ENCODE data around the gene SPATA22. TPM values are rescaled to one million over a fixed set of nuclear protein-coding genes. Genes with fewer than 3 reads are reported as not detected.
"Not testable (repeated sequence)": the region's sequence is repeated elsewhere in the genome, so short reads cannot be mapped to it uniquely, and the experiment has no call there.

The SPATA22 gene
- polyA plus RNA-seq, 4 donors, result 0.39 to 0.82 (median 0.51) TPM

- DNase-seq (ENCODE audit: low read depth in 4 of 4, low spot score in 3 of 4), result no peak
These were observed 3.6 kb upstream of the SPATA22 start for GRCh38 chr17:3475251-3475685.

- peak in 2 of 4 donors; percentile 27 to 43 for DNase-seq (ENCODE audit: low read depth in 4 of 4, low spot score in 3 of 4)
These were observed 2.6 kb upstream of the SPATA22 start for GRCh38 chr17:3474212-3474611.

GRCh38 chr17:3472137-3472536, 518 bp upstream of the SPATA22 start:
- no peak for DNase-seq (ENCODE audit: low read depth in 4 of 4, low spot score in 3 of 4)

GRCh38 chr17:3469529-3469928, 2.1 kb downstream of the SPATA22 start:
- no peak for DNase-seq (ENCODE audit: low read depth in 4 of 4, low spot score in 3 of 4)

DNA sequence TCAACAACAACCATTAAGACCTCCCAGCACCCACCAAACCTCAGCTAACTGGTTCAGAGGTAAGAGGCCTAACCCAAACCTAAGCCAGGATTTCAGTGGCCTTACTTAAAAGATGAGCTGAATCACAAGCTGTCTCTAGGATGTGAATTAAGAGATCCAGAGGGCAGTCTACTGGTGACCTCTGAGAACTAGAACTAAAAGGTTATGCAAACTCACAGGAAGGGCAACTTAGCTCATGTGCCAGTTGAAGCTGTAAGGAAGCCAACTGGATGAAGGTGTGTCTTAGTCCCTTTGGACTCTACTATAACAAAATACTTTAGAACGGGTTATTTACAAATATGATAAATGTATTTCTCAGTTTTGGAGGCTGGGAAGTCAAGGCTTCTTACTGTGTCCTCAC, 5.3 kb downstream of the SPATA22 start:
- DNase-seq (ENCODE audit: low read depth in 4 of 4, low spot score in 3 of 4), result not testable (repeated sequence)

DNA sequence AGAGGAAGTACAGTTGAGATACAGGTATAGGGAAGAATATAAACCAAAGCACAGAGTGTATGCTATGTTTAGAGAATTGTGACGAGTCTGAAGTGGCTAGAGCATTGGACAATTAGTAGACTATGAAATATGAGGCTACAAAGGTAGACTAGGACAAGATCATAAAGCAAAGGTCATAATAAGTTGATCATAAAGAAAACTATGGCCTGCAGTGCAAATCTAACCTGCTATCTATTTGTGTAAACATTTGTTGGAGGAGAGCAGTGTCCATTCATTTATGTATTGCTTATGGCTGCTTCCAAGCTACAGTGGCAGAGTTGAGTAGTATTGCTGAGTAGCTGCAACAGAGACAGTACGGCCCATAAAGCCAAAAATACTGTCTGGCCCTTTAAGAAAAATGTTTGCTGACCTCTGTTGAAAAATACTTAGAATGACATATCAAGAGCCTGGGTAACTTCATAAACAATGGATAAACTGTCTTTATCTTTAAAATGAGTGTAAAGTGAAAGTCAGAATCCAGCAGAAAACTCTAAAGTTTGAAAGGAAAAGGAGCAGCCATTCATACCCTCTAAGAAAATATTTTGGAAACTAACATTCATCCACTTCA, 23.5 kb downstream of the SPATA22 start:
- DNase-seq (ENCODE audit: low read depth in 4 of 4, low spot score in 3 of 4), result no peak

DNA sequence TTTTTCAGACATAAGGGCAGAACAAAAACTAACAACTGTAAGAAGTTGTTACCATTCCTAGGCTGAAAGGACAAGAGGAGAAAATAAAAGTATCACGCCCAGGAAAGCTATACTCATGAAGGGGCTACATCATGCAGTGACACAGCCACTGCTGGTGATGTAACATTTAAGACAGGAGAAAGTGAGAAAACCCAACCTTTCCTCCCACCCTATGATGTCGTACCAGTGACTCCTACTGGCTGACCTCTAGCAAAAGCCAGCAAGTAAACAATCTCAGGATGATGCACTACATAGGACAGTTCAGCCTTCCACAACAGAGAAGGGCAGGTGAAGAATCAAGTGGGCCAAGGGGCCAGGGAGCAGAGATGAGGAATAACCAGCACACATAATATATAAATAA, 24.0 kb downstream of the SPATA22 start:
- no peak for DNase-seq (ENCODE audit: low read depth in 4 of 4, low spot score in 3 of 4)

DNA sequence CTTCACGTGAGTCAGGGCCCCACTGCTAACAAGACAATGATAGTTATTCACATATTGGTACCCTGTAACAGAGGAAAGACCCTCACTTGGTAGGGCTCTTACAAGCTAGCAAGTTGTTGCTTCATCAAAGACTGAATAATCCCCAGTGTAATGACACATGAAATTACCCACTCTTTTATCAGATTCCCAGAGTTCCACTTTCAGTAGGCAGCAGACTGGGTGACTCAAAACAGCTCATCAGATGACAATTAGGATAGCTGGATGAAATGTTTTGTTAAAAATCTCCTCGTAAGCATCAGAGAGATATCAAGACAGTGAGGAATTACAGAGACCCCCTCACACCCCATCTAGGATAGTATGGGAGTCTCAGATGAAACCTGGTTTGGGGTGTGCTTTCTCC, 31.2 kb downstream of the SPATA22 start:
- no peak for DNase-seq (ENCODE audit: low read depth in 4 of 4, low spot score in 3 of 4)

- no peak for DNase-seq (ENCODE audit: low read depth in 4 of 4, low spot score in 3 of 4)
These were observed 33.3 kb downstream of the SPATA22 start for GRCh38 chr17:3438368-3438767.

GRCh38 chr17:3433741-3434140, 37.9 kb downstream of the SPATA22 start, which contains the start of gene OR1E2:
TSS of gene OR1E2 (minus strand) at chr17:3433841. CDS start at chr17:3433841, 0 bp downstream.
- no peak for DNase-seq (ENCODE audit: low read depth in 4 of 4, low spot score in 3 of 4)

DNA sequence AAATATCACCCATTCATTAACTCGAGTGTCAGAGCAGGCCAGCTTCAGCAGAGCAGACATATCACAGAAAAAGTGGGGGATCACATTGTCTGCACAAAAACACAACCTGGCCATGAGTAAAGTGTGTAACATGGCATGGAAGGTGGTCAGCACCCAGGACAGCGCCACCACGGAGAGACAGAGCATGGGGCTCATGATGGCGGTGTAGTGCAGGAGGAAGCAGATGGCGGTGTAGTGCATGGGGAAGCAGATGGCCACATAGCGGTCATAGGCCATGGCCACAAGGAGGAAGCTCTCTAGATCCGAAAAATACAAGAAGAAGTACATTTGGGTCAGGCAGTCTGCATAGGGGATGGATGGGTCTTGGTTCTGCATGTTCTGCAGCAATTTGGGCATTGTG, 38.4 kb downstream of the SPATA22 start:
- DNase-seq (ENCODE audit: low read depth in 4 of 4, low spot score in 3 of 4), result not testable (repeated sequence)

DNA sequence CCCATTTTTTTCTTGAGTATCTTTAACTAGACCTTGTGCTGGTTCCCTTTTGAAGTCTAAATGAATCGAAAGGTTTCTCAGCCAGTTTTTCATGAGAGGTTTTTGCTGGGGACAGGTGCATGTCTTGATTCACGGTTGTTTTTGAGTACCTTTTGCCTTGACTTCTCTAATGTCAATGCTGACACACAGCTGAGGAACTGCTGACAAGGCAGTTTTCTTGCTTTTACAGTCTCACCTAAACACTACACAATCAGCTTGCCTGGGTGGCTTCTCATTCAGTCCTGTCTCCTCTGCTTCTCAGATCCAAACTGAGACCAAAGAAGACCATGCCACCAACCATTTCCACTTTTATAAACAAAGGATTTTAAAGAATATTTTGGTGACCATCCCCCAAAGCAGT, 53.4 kb downstream of the SPATA22 start:
- no peak for DNase-seq (ENCODE audit: low read depth in 4 of 4, low spot score in 3 of 4)

- DNase-seq (ENCODE audit: low read depth in 4 of 4, low spot score in 3 of 4), result no peak
These were observed 56.0 kb downstream of the SPATA22 start for GRCh38 chr17:3415610-3416009.

GRCh38 chr17:3412216-3412615, 59.4 kb downstream of the SPATA22 start:
- not testable (repeated sequence) for DNase-seq (ENCODE audit: low read depth in 4 of 4, low spot score in 3 of 4)

- DNase-seq (ENCODE audit: low read depth in 4 of 4, low spot score in 3 of 4), result no peak
These were observed 60.5 kb downstream of the SPATA22 start, which contains the start of gene OR3A3 for GRCh38 chr17:3411070-3411469. TSS of gene OR3A3 (plus strand) at chr17:3411370.

GRCh38 chr17:3403856-3404255, 67.8 kb downstream of the SPATA22 start:
- DNase-seq (ENCODE audit: low read depth in 4 of 4, low spot score in 3 of 4), result not testable (repeated sequence)

DNA sequence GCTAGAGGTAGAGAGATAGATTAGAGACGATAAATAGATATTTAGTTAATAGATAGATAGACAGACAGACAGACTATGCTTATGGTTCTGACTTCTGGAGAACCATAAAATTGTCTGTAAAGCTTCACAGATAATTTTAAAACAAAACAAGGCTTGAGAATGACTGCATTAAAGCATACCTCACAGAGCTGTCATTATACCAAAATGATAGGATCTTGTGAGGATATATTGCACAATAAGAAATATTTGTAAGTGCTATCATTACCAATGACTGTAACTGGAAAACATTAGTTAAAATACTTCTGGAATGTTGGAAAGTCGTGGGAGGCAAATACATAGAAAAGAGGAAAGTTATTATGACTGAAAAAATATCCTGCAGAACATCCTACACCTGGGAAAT, 69.8 kb downstream of the SPATA22 start:
- no peak for DNase-seq (ENCODE audit: low read depth in 4 of 4, low spot score in 3 of 4)

DNA sequence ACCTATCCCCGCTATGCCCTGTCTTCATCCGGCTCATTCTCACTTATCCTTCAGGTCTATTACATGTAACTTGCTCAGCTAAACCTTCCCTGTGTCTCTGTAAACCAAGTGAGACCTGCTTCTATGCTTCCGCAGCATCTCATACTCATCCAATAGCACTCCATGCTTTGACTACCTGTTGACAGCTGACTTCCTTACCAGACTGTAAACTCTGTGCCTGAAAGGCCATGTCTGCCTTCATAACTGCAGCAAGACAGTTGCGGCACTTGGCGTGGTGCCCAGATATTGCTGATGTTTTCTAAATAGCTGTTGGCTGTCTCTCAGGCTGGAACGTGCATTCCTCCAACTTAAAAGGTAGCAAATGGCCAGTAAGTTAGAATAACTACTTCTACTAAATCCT, 71.6 kb downstream of the SPATA22 start:
- DNase-seq (ENCODE audit: low read depth in 4 of 4, low spot score in 3 of 4), result no peak

DNA sequence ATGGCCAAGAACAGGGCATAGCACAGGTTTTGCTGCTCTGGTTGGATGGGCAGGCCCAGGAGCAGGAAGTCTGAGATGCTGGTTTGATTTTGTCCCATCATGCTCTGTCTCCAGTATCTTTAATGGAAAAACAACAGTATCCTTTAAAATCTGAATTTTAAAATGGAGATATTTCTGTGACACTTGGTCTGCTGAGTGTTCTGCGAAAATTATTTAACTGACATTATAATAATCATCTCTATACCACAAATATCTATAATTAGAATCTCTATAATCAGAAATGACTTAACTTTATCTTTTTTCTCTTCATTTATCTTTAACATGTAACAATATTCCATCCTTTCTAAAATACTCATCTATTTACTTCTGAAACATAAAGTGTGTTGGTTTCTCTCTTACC, 73.3 kb downstream of the SPATA22 start, which contains the start of gene OR1E1:
Gene OR1E1, minus strand, starts transcription at position 101 of the 400 bp plus-strand sequence. Its CDS starts 0 bp downstream, at position 101.
- DNase-seq (ENCODE audit: low read depth in 4 of 4, low spot score in 3 of 4), result no peak

DNA sequence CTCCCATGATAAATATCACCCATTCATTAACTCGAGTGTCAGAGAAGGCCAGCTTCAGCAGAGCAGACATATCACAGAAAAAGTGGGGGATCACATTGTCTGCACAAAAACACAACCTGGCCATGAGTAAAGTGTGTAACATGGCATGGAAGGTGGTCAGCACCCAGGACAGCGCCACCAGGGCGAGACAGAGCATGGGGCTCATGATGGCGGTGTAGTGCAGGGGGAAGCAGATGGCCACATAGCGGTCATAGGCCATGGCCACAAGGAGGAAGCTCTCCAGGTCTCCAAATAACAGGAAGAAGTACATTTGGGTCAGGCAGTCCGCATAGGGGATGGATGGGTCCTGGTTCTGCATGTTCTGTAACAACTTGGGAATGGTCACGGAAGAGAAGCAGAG, 73.8 kb downstream of the SPATA22 start:
- DNase-seq (ENCODE audit: low read depth in 4 of 4, low spot score in 3 of 4), result not testable (repeated sequence)

Measured in left renal pelvis (tissue), 4 donors.